AG04450 (cell line): ENCODE data around the gene PPAN. TPM values are rescaled to one million over a fixed set of nuclear protein-coding genes. Genes with fewer than 3 reads are reported as not detected.
A peak's percentile ranks its signal among the peaks of the same experiment; 100 is the strongest.

Source experiments
- CTCF ChIA-PET: fragments of 300-600, 350-600 bp; formaldehyde crosslinking; extraction: SDS; loops from one replicate; lab custom pipeline; 2022; ENCODE audit warnings: antibody characterized with exemption, inconsistent platforms; lab: Charles Lee
- POLR2A ChIA-PET: fragments of 350-600 bp; formaldehyde crosslinking; extraction: SDS; loops from one replicate; lab custom pipeline; 2021; ENCODE audit warnings: antibody characterized with exemption, inconsistent platforms; lab: Yijun Ruan, JAX
- DNase-seq: peaks from one replicate; pipeline ENCODE4 v3.0.0-alpha.2; 2011; ENCODE audit warnings: low read depth, low spot score
- H3K27ac ChIP-seq: one replicate; pipeline ENCODE4 v1.5.1; 2012; ENCODE audit warnings: low read depth, low read length, control low read depth
- H3K27me3 ChIP-seq: one replicate; pipeline ENCODE4 v1.6.0; 2012; ENCODE audit warnings: low read length; ENCODE audit not compliant: control insufficient read depth, insufficient read depth
- H3K4me3 ChIP-seq: 2 replicates; pipeline ENCODE4 v1.5.1; 2011; ENCODE audit warnings: mild to moderate bottlenecking, low read depth, low read length, control low read depth
- H3K9me3 ChIP-seq: 2 replicates; pipeline ENCODE4 v1.5.1; 2012; ENCODE audit warnings: low read length; ENCODE audit not compliant: control insufficient read depth, insufficient read depth
- CTCF ChIP-seq: IDR thresholded peaks from 2 replicates; pipeline ENCODE4 v1.5.1; 2011; ENCODE audit warnings: low read depth, low read length, control low read depth, inconsistent platforms
- polyA plus RNA-seq: library from polyadenylated mRNA; depleted of rRNA; stranded (reverse); fragments of >200 nt; gene quantifications from 2 replicates; pipeline ENCODE4 v1.2.3, GENCODE V29; 2011

The PPAN gene
- polyA plus RNA-seq, 1 experiment: 11.5 TPM

- H3K4me3 ChIP-seq: no peak overlapping the region
- ChIA-PET POLR2A (interaction anchor here (1.5 kb wide), 2 partner anchors 11 to 21 kb away, joined by 5 read pairs; partner anchors contain the start of gene PPAN), CTCF (interaction anchor here (1.0 kb wide), 1 partner anchor 133 kb away, joined by 3 read pairs; no protein-coding TSS in a partner anchor)
- TF ChIP-seq CTCF: no peak
- no peak for DNase-seq
- H3K27me3 ChIP-seq: no peaks in the 10 kb centered on the region
- H3K27ac ChIP-seq: no peak overlapping the region
- peaks cover 5% of the 10 kb centered on the region; the same call in 1 of the 2 replicates for H3K9me3 ChIP-seq
Measured at GRCh38 chr19:10116866-10117616, 10.9 kb downstream of the PPAN start.

- Histone ChIP-seq H3K27me3 (no peaks in the 10 kb centered on the region), H3K9me3 (peaks cover 5% of the 10 kb centered on the region; the same call in 1 of the 2 replicates), H3K27ac (peak overlapping the region; percentile 78), H3K4me3 (peak overlapping the region; percentile 97)
- TF ChIP-seq CTCF: no peak
- DNase-seq: no peak
- ChIA-PET CTCF (interaction anchor here (3.0 kb wide), 1 partner anchor 131 kb away, joined by 14 read pairs; no protein-coding TSS in a partner anchor), POLR2A (interaction anchor here (1.0 kb wide), 1 partner anchor 13 kb away, joined by 6 read pairs; the partner anchor contains the start of gene PPAN)
Measured at GRCh38 chr19:10118960-10119359, 12.8 kb downstream of the PPAN start.

GRCh38 chr19:10120538-10121189, 14.5 kb downstream of the PPAN start:
- ChIA-PET POLR2A (interaction anchor here (0.7 to 1.3 kb wide), 4 partner anchors 10 to 27 kb away, joined by 3 to 10 read pairs (median 4); partner anchors contain the start of gene PPAN), CTCF (interaction anchor here (0.5 to 3.0 kb wide), 10 partner anchors 10 to 129 kb away, joined by 3 to 14 read pairs (median 4); partner anchors contain the start of gene DNMT1)
- H3K4me3 ChIP-seq: no peak overlapping the region

GRCh38 chr19:10122045-10122444, 15.9 kb downstream of the PPAN start:
- H3K27ac ChIP-seq: peak overlapping the region; percentile 39
- peak; percentile 39 for DNase-seq

More at GRCh38 chr19:10120538-10121189, 14.5 kb downstream of the PPAN start:
- peak overlapping the region; percentile 63 for H3K27ac ChIP-seq
- no peak for TF ChIP-seq CTCF
- H3K27me3 ChIP-seq: no peaks in the 10 kb centered on the region
- peak; percentile 50 for DNase-seq
- no peaks in the 10 kb centered on the region; the same call in 1 of the 2 replicates for H3K9me3 ChIP-seq

More at GRCh38 chr19:10122045-10122444, 15.9 kb downstream of the PPAN start:
- ChIA-PET POLR2A (interaction anchor here (0.5 to 1.3 kb wide), 7 partner anchors 8 to 663 kb away, joined by 3 to 9 read pairs (median 3); partner anchors contain the start of genes PPAN and RAVER1), CTCF (interaction anchor here (0.6 to 1.3 kb wide), 5 partner anchors 9 to 138 kb away, joined by 3 to 5 read pairs (median 4); no protein-coding TSS in a partner anchor)
- Histone ChIP-seq H3K4me3 (no peak overlapping the region), H3K9me3 (no peaks in the 10 kb centered on the region; the same call in 1 of the 2 replicates), H3K27me3 (no peaks in the 10 kb centered on the region)
- TF ChIP-seq CTCF: no peak
